Measurements from ENCODE around the gene ZNF200.
"Not testable (repeated sequence)": the region's sequence is repeated elsewhere in the genome, so short reads cannot be mapped to it uniquely, and the experiment has no call there.

Gene ZNF200, protein sequence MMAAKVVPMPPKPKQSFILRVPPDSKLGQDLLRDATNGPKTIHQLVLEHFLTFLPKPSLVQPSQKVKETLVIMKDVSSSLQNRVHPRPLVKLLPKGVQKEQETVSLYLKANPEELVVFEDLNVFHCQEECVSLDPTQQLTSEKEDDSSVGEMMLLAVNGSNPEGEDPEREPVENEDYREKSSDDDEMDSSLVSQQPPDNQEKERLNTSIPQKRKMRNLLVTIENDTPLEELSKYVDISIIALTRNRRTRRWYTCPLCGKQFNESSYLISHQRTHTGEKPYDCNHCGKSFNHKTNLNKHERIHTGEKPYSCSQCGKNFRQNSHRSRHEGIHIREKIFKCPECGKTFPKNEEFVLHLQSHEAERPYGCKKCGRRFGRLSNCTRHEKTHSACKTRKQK

DNA sequence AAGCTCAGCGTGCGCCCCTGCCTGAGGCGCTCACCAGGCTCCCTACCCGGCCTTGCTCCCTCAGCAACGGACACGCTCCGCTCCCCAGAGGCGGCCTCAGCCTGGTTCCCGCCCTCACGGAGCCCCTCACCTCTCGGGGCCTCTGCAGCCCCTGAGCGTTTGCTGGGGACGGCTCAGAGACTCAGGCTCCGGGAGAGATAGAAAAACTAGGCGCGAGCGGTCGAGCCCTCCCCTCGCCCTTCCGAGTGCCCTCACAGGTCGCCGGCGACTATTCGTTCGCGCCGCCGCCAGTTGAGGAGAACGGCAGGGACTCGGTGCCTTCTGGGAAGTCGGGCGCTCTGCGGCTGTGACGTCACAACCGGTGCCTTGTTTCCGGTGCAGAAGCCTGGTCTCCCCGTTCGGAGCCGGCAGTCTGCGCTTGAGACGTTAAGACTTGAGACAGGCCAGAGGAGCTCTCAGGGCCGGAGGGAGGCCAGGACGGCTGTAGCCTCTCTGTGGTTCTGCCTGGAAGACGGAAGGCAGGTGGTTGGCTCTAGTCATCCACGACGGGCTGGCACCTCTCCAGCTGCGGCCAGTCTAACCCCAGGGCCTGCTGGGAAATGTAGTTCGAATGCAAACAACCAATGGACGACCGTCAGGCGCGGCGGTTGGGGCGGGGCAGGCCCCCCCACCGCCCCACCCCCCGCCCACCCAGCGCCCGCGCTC lies at the start of gene ZNF200:
TSS of gene ZNF200 (minus strand) at position 302 of the 705 bp plus-strand sequence. CDS start 1,403 bp downstream, outside the sequence.
- peak; percentile 91 for DNase-seq (ENCODE audit: low spot score)

DNA sequence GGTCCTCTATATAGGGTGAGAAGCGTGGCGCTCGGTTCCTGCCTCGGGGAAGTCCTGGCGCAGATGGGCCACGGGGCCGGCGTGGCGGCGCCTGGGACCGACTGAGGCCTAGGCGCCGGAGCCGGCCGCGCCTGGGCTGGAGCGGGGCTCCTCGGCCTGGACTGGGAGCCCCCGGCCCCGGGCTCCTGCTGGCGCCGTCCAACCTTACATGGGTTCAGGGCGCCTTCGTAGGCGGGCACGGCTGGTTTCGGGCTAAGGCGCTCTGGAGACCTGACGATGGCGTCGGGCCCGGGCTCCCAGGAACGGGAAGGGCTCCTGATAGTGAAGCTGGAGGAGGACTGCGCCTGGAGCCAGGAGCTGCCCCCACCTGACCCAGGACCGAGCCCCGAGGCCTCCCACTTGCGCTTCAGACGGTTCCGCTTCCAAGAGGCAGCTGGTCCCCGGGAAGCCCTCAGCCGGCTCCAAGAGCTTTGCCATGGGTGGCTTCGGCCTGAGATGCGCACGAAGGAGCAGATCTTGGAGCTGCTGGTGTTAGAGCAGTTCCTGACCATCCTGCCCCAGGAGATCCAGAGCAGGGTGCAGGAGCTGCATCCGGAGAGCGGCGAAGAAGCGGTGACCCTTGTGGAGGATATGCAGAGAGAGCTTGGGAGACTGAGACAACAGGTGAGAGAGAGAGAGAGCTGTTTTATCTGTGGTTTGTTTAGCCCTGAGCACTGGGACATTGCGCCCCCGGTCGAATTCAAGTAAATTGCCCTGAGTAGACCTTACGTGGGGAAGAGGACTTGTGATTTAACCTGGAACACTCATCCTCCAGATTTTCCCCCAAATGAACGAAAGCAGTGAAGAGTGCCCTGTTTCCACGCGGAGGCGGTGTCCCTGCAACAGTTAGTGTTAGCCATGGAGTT lies 48.8 kb upstream of the ZNF200 start:
- no peak for DNase-seq (ENCODE audit: low spot score)

DNA sequence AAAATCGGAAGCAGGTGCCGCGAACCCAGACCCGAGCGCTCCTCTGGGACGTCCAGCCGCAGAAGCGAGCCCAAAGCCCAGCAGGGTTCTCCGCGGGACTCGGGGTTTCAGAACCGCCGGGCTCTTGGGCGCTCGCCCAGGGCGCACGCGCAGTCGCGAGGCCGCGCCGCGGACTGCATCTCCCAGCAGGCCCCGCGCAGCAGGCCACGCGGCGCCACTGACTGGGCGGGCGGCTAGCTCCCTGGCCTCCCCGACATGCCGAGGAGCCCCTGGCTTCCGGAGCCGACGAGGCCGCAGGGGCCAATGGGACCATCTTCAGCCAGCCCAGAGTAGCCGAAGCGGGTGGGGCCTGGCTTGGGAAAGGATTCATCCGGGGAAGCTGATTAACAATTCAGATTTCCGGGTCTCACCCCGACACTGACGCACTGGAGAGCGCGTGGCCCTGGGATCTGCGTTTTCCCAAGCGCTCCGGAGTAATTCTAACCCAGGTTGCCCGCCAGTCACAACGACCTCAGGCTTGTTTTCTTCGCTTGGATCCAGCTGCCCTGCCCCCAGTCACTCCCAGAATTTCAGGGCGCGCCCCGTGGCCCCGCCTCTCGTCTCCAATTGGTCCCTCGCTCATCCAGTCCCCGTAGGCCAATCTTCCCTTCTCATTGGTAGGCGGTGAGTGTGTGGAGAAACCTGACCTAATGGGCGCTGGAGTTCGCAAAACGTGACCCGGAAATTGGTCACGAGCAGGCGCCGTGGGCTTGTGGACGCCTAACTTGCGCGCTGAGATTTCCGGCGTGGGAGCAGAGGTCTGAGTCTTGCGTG lies 48.0 kb upstream of the ZNF200 start, which contains the start of gene ZNF263:
TSS of gene ZNF263 (plus strand) at position 762 of the 813 bp plus-strand sequence. CDS start 328 bp downstream, outside the sequence.
- DNase-seq (ENCODE audit: low spot score), result peak; percentile 96

DNA sequence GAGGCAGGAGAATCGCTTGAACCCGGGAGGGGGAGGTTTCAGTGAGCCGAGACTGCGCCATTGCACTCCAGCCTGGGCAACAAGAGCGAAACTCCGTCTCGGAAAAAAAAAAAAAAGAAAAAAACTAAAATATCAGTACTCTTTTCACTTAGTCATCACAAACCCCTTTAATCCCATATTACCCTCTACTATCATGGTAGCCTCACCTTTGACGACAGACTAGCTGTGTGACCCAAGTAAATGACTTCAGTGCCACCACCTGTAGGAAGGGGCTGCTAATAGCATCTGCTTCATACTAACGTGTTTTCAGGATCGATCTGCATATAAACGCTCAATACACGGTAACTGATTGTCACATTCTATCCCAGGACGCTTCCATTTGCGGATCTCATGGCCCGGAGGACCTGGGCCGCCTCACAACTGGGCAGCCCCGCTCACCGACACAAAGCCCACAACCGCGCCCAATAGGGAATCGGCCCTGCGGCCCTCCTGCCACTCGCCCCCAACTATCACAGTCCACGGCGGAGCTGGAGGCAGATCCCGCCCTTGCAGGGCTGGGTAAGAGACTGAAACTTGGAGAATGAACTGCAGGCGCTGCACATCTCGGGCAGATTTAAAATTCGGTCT lies 47.3 kb upstream of the ZNF200 start:
- peak; percentile 67 for DNase-seq (ENCODE audit: low spot score)

DNA sequence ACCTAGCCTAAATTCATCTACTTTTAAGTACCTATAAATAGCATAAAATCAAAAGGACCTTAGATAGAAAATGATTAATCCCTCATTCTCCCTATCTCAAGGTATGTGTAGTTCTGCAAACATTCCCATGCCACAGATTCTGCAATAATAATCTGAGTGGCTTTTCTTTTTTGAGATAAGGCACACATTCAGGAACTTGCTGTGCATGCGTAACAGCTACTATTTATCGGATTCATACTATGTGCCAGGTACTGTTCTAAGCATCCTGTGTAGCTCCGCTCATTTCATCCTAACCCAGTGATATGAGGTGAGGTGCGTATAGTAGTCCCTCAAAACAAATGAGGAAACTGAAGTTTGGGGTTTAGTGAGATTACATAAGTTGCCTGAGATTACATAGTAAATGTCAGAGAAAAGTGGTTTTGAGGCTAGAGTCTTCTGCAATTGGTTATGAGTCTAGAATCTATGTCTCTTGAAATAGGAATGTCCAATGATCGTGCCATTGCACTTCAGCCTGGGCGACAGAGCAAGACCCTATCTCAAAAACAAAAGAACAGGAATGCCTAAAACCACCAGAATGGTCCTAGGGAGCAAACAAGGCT lies 46.4 kb upstream of the ZNF200 start:
- DNase-seq (ENCODE audit: low spot score), result no peak

DNA sequence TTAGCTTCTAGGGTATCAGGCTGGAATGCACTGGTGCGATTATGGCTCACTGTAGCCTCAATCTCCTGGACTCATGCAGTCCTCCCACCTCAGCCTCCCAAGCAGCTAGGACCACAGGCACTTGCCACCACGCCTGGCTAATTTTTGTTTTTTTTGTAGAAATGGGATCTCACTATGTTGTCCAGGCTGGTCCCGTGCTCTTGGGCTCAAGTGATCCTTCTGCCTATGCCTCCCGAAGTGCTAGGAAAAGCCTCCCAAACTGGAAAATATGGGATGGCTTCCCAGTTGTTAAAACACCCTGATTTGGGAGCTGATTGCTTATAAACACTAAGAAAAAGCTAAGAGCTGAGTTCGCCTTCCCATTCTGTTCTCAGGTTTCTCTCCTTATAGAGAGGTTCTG lies 41.7 kb upstream of the ZNF200 start:
- no peak for DNase-seq (ENCODE audit: low spot score)

DNA sequence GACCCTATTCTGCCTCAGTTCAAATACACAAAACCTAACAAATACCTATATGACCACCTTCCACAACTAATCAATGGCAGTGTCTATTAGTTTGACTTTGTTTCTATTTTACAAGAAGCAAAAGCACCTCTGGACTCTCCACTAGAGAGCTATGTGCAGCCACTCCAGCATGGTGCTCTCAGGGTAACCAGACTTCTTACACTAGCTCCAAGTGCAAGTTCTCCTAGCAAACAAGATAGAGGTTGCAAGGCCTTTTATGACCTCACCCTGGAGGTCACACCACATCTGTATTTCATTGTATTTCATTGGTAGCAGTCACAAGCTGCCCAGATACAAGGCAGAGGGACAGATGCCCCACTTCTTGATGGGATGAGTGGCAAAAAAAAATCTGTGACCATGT lies 40.0 kb upstream of the ZNF200 start:
- DNase-seq (ENCODE audit: low spot score), result no peak

DNA sequence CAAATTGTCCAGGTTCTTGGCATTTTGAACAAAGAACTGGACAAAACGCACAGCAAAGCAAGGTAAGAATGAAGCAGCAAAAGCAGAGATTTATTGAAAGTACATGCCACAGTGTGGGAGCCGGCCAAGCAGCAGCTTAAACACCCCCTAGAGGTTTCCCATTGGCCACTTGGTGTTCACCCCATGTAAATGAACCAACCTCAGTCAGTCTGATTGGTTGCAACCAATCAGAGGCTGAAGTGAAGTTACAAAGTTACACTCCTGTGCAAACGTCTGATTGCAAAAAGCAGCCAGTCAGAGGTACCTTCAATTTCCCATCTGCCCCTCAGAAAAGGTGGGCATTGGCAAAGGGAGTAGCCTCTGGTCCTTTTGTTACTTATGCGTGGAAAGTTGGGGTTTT lies 39.5 kb upstream of the ZNF200 start:
- no peak for DNase-seq (ENCODE audit: low spot score)

DNA sequence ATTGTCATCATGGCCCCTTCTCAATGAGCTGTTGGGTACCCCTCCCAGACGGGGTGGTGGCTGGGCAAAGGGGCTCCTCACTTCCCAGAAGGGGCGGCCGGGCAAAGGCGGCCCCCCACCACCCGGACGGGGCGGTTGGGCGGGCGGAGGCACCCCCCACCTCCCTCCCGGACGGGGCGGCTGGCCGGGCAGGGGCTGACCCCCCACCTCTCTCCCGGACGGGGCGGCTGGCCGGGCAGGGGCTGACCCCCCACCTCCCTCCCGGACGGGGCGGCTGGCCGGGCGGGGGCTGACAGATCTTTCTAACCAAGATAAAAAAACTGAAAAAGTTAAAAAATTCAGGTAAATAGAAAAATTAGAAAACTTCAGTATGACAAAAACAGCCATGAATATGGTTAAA lies 36.3 kb upstream of the ZNF200 start:
- DNase-seq (ENCODE audit: low spot score), result not testable (repeated sequence)

DNA sequence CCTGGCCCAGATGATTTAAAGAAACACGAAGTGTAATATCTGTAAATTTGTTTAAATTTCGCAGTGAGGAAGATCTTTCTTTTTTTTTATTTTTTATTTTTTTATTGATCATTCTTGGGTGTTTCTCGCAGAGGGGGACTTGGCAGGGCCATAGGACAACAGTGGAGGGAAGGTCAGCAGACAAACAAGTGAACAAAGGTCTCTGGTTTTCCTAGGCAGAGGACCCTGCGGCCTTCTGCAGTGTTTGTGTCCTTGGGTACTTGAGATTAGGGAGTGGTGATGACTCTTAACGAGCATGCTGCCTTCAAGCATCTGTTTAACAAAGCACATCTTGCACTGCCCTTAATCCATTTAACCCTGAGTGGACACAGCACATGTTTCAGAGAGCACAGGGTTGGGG lies 35.8 kb upstream of the ZNF200 start:
- not testable (repeated sequence) for DNase-seq (ENCODE audit: low spot score)

DNA sequence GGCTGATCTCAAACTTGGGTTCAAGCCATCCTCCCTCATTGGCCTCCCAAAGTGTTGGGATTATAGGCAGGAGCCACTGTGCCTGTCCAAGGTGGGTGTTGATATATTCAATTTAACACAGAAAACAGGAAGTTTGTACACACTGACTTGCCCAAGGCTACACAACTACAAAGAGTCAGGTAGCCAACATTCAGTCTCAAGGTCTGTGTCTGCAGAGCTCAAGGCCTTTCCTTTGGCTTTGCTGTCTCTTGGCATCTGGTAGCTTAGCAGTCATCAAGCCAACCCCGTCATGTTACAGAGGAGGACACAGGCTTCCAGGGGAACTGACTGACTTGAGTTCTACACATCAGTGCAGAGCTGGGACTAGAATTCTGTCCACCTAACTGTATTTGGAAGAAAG lies 33.3 kb upstream of the ZNF200 start:
- no peak for DNase-seq (ENCODE audit: low spot score)

DNA sequence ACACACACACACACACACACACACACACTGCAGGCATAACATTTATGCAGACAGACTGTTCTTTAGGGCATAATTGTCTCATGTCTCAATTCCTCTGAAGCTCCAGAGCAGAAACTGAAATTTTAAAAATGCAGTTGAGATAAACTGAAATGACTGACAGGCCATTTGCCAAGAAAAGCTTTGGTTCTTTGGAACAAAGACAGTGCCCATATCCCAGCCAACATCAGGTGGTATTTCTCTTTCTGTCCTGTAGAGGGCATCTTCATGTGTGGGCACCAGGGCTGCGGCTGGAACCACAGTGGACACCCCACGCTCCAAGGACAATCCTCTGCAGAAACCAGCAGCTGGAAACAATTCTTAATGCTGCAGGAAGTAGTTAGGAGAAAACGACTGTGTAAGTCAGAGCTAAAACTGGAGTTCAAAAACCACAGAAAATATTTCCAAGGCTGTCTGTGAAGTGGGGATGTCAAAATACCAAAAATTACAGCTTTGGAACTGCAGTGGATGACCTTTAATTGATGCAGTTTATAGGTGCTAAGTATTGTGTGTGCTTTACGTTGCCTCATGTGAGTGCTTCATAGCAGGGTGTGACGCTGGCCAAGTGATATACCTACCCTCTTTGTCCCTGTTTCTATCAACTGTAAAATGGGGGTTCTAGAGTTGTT lies 32.0 kb upstream of the ZNF200 start:
- DNase-seq (ENCODE audit: low spot score), result peak; percentile 31

DNA sequence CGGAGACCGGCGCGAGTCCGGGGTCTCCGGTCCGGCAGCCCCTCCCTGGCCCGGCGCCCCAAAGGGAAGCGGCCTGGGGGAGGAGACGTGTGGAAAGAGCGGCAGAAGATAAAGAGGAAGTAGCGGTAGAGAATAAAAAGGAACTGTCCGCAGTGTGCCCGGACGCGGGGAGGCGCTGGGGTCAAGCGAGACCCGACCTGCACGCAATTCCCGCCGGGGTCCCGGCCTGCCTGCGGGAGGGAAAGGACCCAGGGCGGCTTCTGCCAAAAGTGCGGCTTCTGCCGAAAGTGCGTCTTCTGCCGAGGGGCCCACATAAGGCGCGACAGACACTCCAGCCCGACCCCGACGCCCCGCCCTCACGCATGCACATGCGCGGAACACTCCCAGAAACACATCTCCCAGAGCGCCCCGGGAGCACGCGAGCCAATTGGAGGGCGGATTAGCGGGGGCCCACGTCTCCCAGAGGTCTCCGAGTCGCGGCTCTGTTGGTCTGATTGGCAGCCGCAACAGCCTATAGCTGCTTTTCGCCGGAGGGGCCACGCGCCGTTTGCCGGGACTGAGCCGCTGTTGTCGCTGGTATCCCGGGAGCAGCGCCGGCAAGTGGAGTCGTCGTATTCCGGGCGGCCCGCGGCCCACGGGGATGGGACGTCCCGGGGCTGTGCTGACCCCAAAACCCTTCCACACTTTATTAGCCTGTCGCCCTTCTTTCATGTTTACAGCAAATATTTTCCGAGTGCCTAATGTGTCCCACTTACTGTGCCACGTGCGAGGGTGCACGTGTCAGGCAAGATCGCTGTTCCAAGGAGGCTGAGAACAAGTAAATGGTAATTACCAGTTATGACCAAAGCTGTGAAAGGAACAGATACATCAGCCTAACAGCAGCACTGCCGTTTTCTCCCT lies 29.4 kb upstream of the ZNF200 start:
- DNase-seq (ENCODE audit: low spot score), result peak; percentile 94

DNA sequence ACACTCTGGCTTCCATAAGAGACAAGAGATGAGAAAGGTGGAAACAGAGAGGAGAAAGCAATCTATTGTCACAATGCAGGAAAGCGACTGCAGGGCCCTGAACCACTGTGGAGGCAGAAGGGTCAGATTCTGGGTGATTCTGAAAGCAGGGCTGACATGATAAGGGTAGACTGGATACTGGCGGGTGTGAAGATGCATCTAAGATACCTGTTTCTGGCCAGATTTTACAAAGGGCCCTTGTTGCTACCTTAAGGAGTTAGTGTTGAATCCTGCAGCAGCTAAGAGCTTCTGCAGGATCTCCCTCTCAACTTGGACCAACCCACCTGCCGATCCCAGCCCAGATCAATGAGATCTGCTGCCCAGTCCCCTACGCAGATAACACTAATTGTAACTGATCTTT lies 27.6 kb upstream of the ZNF200 start:
- no peak for DNase-seq (ENCODE audit: low spot score)

DNA sequence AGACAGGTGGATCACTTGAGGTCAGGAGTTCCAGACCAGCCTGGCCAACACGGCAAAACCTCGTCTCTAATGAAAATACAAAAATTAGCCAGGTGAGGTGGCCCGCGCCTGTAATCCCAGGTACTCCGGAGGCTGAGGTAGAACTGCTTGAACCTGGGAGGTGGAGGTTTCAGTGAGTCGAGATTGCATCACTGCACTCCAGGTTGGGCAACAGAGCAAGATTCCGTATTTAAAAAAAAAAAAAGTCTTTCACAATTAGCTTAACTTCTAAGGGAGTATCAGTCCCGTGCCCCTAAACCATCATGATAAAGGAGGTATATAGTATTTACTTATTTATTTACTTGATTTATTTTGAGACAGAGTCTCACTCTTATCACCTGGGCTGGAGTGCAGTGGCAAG lies 24.9 kb upstream of the ZNF200 start:
- no peak for DNase-seq (ENCODE audit: low spot score)

DNA sequence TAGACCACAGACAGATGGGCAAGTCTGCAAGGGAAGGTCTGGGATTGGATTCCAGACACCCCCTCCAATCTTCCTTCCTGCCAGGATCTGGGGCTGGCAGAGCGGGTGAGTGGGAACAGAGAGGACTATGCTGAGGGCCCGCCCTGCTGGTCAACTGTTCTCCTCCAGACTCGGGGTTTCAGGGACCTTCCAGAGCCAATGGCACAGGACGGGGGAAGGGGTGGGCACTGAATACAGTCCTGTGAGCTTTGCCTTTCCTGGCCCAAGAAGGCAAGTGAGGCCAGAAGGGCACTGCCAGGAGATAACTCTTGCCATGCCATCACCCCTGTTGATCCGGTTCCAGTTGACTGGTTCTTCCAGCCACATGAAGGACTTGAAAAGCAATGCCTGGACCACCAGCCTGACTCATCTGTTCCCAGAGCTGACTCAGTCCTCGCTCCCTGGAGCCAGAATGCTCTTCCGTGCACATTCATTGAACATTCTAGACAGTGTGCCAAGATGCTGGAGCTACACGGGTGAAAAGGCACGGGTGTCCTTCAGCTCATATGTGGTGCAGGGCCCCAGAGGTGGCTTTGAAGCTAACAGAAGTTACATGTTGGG lies 22.0 kb upstream of the ZNF200 start:
- no peak for DNase-seq (ENCODE audit: low spot score)

DNA sequence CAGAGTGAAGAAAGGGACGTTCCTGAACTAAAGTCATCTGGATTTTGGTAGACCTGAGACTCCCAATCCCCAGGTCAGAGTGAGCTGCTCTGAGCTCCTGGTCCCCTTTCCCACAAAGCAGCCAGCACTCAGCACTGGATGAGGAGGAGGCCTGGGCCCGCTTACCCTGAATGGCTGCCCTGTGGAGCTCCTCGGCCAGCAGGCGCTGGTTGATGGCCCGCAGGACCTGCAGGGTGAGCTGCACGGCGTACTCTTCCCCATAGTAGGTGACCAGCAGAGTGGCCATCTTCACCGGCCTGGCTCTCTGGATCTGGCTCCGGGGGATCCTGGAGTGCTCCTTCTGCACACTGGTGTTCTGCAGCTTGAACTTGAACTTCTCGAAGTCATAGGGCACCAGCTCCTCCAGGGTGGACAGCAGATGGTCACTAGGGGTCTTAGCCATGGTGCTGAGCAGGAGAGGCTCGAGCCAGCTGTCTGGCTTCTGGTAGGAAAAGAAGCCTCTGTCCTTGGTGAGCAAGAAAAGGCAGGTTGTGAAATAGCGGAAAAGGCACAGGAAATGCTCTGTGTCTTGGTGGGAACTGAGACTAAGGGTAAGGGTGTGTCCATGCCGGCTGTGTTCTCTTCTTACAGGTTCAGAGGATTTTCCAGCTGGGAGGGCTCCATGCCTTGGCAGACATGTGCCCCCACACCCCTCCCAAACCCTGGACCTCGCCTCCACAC lies 21.3 kb upstream of the ZNF200 start, which contains the start of gene MEFV:
TSS of gene MEFV (minus strand) at position 488 of the 720 bp plus-strand sequence. CDS start at position 442, 46 bp downstream.
- no peak for DNase-seq (ENCODE audit: low spot score)

DNA sequence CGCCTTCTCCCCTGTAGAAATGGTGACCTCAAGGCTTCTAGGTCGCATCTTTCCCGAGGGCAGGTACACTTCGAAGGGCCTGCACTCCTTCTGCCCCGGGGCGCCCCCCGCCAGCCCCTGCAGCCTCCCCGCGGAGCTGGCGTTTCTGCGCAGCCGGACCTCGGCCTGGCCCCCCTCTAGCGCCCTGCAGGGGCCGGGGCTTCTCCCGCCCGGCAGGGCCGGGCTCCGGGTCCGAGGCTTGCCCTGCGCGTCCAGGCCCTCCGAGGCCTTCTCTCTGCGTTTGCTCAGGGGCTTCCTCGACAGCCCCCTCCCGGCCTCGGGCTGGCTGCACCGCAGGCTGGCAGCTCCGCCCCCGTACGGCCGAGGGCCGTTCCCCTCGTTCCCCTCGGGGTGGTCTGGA lies 19.4 kb upstream of the ZNF200 start:
- DNase-seq (ENCODE audit: low spot score), result no peak
